Muscle layer of duodenum (tissue), 2 donors: Measurements from ENCODE around the gene EIF4EBP3.

ENCODE experiments used
- H3K27ac ChIP-seq: one replicate; pipeline ENCODE4 v1.7.0; 2013; ENCODE audit warnings: mild to moderate bottlenecking, low read length
- H3K27me3 ChIP-seq: one replicate; pipeline ENCODE4 v1.7.0; 2013; ENCODE audit warnings: low read depth, mild to moderate bottlenecking, control low read depth, low read length
- H3K36me3 ChIP-seq, 2 donors: one replicate each; pipeline ENCODE4 v1.7.0; 2013; ENCODE audit warnings: low read length in 2 of 2, control low read depth in 1 of 2, mild to moderate bottlenecking in 1 of 2; ENCODE audit not compliant: insufficient read depth in 2 of 2, control insufficient read depth in 1 of 2
- H3K4me1 ChIP-seq, 2 donors: one replicate each; pipeline ENCODE4 v1.7.0; 2013; ENCODE audit warnings: low read length in 2 of 2, mild to moderate bottlenecking in 2 of 2, control low read depth in 1 of 2, moderate library complexity in 1 of 2; ENCODE audit not compliant: insufficient read depth in 2 of 2, control insufficient read depth in 1 of 2
- H3K4me3 ChIP-seq, 2 donors: one replicate each; pipeline ENCODE4 v1.7.0; 2013; ENCODE audit warnings: low read length in 2 of 2, low read depth in 1 of 2, mild to moderate bottlenecking in 1 of 2
- H3K9me3 ChIP-seq, 2 donors: one replicate each; pipeline ENCODE4 v1.7.0; 2013; ENCODE audit warnings: low read length in 2 of 2, control low read depth in 1 of 2, mild to moderate bottlenecking in 1 of 2; ENCODE audit not compliant: control insufficient read depth in 1 of 2
- donor health status: healthy.

Gene EIF4EBP3

GRCh38 chr5:140567136-140567818 is 19.8 kb downstream of the EIF4EBP3 start:
- Histone ChIP-seq H3K4me1 (peaks cover 24 to 70% of the 10 kb centered on the region in 2 donors), H3K27me3 (no peaks in the 10 kb centered on the region), H3K36me3 (peaks cover 24 to 32% of the 10 kb centered on the region in 2 donors), H3K4me3 (no peak overlapping the region), H3K27ac (no peak overlapping the region), H3K9me3 (no peaks in the 10 kb centered on the region)

- H3K27me3 ChIP-seq, result no peaks in the 10 kb centered on the region
- peaks cover 24 to 32% of the 10 kb centered on the region in 2 donors for H3K36me3 ChIP-seq
- H3K4me1 ChIP-seq, result peaks cover 20 to 65% of the 10 kb centered on the region in 2 donors
- no peak overlapping the region for H3K27ac ChIP-seq
- H3K9me3 ChIP-seq, result no peaks in the 10 kb centered on the region
- no peak overlapping the region for H3K4me3 ChIP-seq
These were observed 20.4 kb downstream of the EIF4EBP3 start for GRCh38 chr5:140567871-140568270.

- Histone ChIP-seq H3K27me3 (no peaks in the 10 kb centered on the region), H3K4me3 (no peak overlapping the region), H3K9me3 (no peaks in the 10 kb centered on the region), H3K4me1 (peaks cover 14 to 59% of the 10 kb centered on the region in 2 donors), H3K27ac (peak overlapping the region; percentile 84), H3K36me3 (peaks cover 24 to 32% of the 10 kb centered on the region in 2 donors)
These were observed 21.1 kb downstream of the EIF4EBP3 start for GRCh38 chr5:140568443-140569063.

GRCh38 chr5:140569197-140569596 is 21.7 kb downstream of the EIF4EBP3 start:
- Histone ChIP-seq H3K27me3 (no peaks in the 10 kb centered on the region), H3K4me1 (peaks cover 11 to 57% of the 10 kb centered on the region in 2 donors), H3K4me3 (peak overlapping the region in 1 of 2 donors; percentile 30), H3K27ac (peak overlapping the region; percentile 84), H3K36me3 (peaks cover 24 to 32% of the 10 kb centered on the region in 2 donors), H3K9me3 (no peaks in the 10 kb centered on the region)

- H3K4me1 ChIP-seq, result peaks cover 11 to 56% of the 10 kb centered on the region in 2 donors
These were observed 22.6 kb downstream of the EIF4EBP3 start for GRCh38 chr5:140570058-140570457.

GRCh38 chr5:140570488-140570887 is 23.0 kb downstream of the EIF4EBP3 start:
- Histone ChIP-seq H3K27ac (no peak overlapping the region), H3K27me3 (no peaks in the 10 kb centered on the region), H3K36me3 (peaks cover 24 to 32% of the 10 kb centered on the region in 2 donors), H3K4me3 (no peak overlapping the region), H3K9me3 (no peaks in the 10 kb centered on the region), H3K4me1 (peaks cover 8 to 52% of the 10 kb centered on the region in 2 donors)

More at GRCh38 chr5:140570058-140570457, 22.6 kb downstream of the EIF4EBP3 start:
- Histone ChIP-seq H3K36me3 (peaks cover 24 to 32% of the 10 kb centered on the region in 2 donors), H3K27me3 (no peaks in the 10 kb centered on the region), H3K4me3 (no peak overlapping the region), H3K9me3 (no peaks in the 10 kb centered on the region), H3K27ac (peak overlapping the region; percentile 84)

GRCh38 chr5:140571105-140571504 is 23.6 kb downstream of the EIF4EBP3 start:
- Histone ChIP-seq H3K36me3 (peaks cover 24 to 31% of the 10 kb centered on the region in 2 donors), H3K4me1 (peaks cover 4 to 46% of the 10 kb centered on the region in 2 donors), H3K9me3 (no peaks in the 10 kb centered on the region), H3K27ac (no peak overlapping the region), H3K27me3 (no peaks in the 10 kb centered on the region), H3K4me3 (no peak overlapping the region)

- Histone ChIP-seq H3K36me3 (peaks cover 4 to 5% of the 10 kb centered on the region in 2 donors), H3K9me3 (no peaks in the 10 kb centered on the region), H3K27ac (no peak overlapping the region), H3K4me3 (no peak overlapping the region), H3K27me3 (no peaks in the 10 kb centered on the region), H3K4me1 (peaks cover 3 to 21% of the 10 kb centered on the region in 2 donors)
These were observed 26.2 kb downstream of the EIF4EBP3 start for GRCh38 chr5:140573683-140574082.

- Histone ChIP-seq H3K4me1 (peaks cover 0 to 18% of the 10 kb centered on the region in 2 donors), H3K36me3 (peaks cover 3 to 4% of the 10 kb centered on the region in 2 donors), H3K27ac (no peak overlapping the region), H3K9me3 (no peaks in the 10 kb centered on the region), H3K27me3 (no peaks in the 10 kb centered on the region), H3K4me3 (no peak overlapping the region)
These were observed 26.7 kb downstream of the EIF4EBP3 start for GRCh38 chr5:140574165-140574564.

GRCh38 chr5:140575309-140575708 is 27.8 kb downstream of the EIF4EBP3 start:
- H3K4me3 ChIP-seq, result no peak overlapping the region
- H3K36me3 ChIP-seq, result peaks cover 2 to 3% of the 10 kb centered on the region in 2 donors
- H3K9me3 ChIP-seq, result no peaks in the 10 kb centered on the region
- H3K4me1 ChIP-seq, result peaks cover 0 to 11% of the 10 kb centered on the region in 2 donors
- no peak overlapping the region for H3K27ac ChIP-seq
- no peaks in the 10 kb centered on the region for H3K27me3 ChIP-seq

- no peak overlapping the region for H3K4me3 ChIP-seq
- no peaks in the 10 kb centered on the region for H3K9me3 ChIP-seq
- H3K36me3 ChIP-seq, result no peaks in the 10 kb centered on the region
- no peaks in the 10 kb centered on the region for H3K27me3 ChIP-seq
- peak overlapping the region; percentile 20 for H3K27ac ChIP-seq
- H3K4me1 ChIP-seq, result no peaks in the 10 kb centered on the region
These were observed 29.3 kb downstream of the EIF4EBP3 start for GRCh38 chr5:140576776-140577201.
